Keratinocyte (primary cell): ENCODE results near the gene NUSAP1. TPM values are rescaled to one million over a fixed set of nuclear protein-coding genes. Genes with fewer than 3 reads are reported as not detected.

Source experiments
- DNase-seq: peaks from one replicate; pipeline ENCODE4 v3.0.0-alpha.2; 2011; ENCODE audit warnings: low read depth, missing footprints, low spot score
- FAIRE-seq: peaks from 2 replicates; lab custom pipeline; 2011; peaks lifted over from hg19 to GRCh38; lab: Jason Lieb, UNC
- H2AFZ ChIP-seq: 2 replicates; pipeline ENCODE4 v1.6.0; 2012; ENCODE audit warnings: low read length, control low read depth, inconsistent platforms; ENCODE audit not compliant: control insufficient read depth
- H3K27ac ChIP-seq: 2 replicates; pipeline ENCODE4 v1.5.1; 2011; ENCODE audit warnings: low read length; ENCODE audit not compliant: control insufficient read depth, insufficient read depth
- H3K27me3 ChIP-seq: 3 replicates; pipeline ENCODE4 v1.6.0; 2011; ENCODE audit warnings: low read length; ENCODE audit not compliant: control insufficient read depth, insufficient read depth; ENCODE audit errors: extremely low read depth
- H3K36me3 ChIP-seq, 2 experiments: 2 replicates in 1 of 2; 3 replicates in 1 of 2; pipeline ENCODE4 v1.5.1; 2011; ENCODE audit warnings: low read length in 2 of 2, mild to moderate bottlenecking in 1 of 2; ENCODE audit not compliant: control insufficient read depth in 2 of 2, insufficient read depth in 2 of 2; ENCODE audit errors: extremely low read depth in 1 of 2
- H3K4me1 ChIP-seq: 3 replicates; pipeline ENCODE4 v1.5.1; 2011; ENCODE audit warnings: low read length; ENCODE audit not compliant: control insufficient read depth, insufficient read depth; ENCODE audit errors: extremely low read depth
- H3K4me2 ChIP-seq: 3 replicates; pipeline ENCODE4 v1.6.0; 2011; ENCODE audit warnings: low read depth, low read length; ENCODE audit not compliant: control insufficient read depth, insufficient read depth; ENCODE audit errors: extremely low read depth
- H3K4me3 ChIP-seq, 3 experiments: fragments of 200-600 bp in 1 of 3; sonication (generic) in 1 of 3; 2 replicates in 2 of 3; 3 replicates in 1 of 3; pipeline ENCODE4 v1.5.1; 2011 to 2016; ENCODE audit warnings: low read length in 3 of 3, mild to moderate bottlenecking in 3 of 3, control low read depth in 2 of 3, inconsistent platforms in 1 of 3, low read depth in 1 of 3, mixed read lengths in 1 of 3, mixed run types in 1 of 3, moderate library complexity in 1 of 3; ENCODE audit not compliant: control insufficient read depth in 2 of 3, insufficient read depth in 2 of 3; ENCODE audit errors: extremely low read depth in 1 of 3
- H3K79me2 ChIP-seq: 2 replicates; pipeline ENCODE4 v1.6.0; 2012; ENCODE audit warnings: low read length; ENCODE audit not compliant: control insufficient read depth, insufficient read depth
- H3K9ac ChIP-seq: 3 replicates; pipeline ENCODE4 v1.6.0; 2011; ENCODE audit warnings: low read length; ENCODE audit not compliant: control insufficient read depth, insufficient read depth; ENCODE audit errors: extremely low read depth
- H3K9me1 ChIP-seq: 3 replicates; pipeline ENCODE4 v1.6.0; 2011; ENCODE audit warnings: low read length; ENCODE audit not compliant: control insufficient read depth, insufficient read depth; ENCODE audit errors: extremely low read depth
- H3K9me3 ChIP-seq: 2 replicates; pipeline ENCODE4 v1.5.1; 2012; ENCODE audit warnings: low read depth, low read length; ENCODE audit not compliant: control insufficient read depth
- H4K20me1 ChIP-seq: 3 replicates; pipeline ENCODE4 v1.6.0; 2011; ENCODE audit warnings: low read length; ENCODE audit not compliant: control insufficient read depth, insufficient read depth; ENCODE audit errors: extremely low read depth
- CTCF ChIP-seq, 3 experiments: IDR thresholded peaks in 1 of 3; conservative IDR thresholded peaks in 1 of 3; optimal IDR thresholded peaks in 1 of 3; 2 replicates in 2 of 3; 3 replicates in 1 of 3; pipeline versions ENCODE3 to v1.5.1; 2011; ENCODE audit warnings: low read length in 3 of 3, mild to moderate bottlenecking in 3 of 3, moderate library complexity in 2 of 3, control low read depth in 1 of 3, inconsistent platforms in 1 of 3; ENCODE audit not compliant: insufficient read depth in 2 of 3; ENCODE audit errors: extremely low read depth in 1 of 3
- EZH2 ChIP-seq: IDR thresholded peaks from one replicate; pipeline ENCODE4 v1.6.1; 2012; ENCODE audit warnings: inconsistent platforms, mild to moderate bottlenecking, low read length, moderate library complexity
- dilution Hi-C: fragments of 300-500 bp; cut with MboI; formaldehyde crosslinking; loops from one replicate; pipeline ENCODE4 v1.7.0; 2020; ENCODE audit warnings: low sequenced_read_pairs; ENCODE audit not compliant: extremely low pct_ligation_motif_present
- polyA plus RNA-seq, 5 experiments: library from polyadenylated mRNA; depleted of rRNA in 3 of 5; stranded (reverse) in 3 of 5; stranded (forward) in 1 of 5; unstranded in 1 of 5; fragments of >200 nt; gene quantifications; 1 replicate in 1 of 5; 2 replicates in 3 of 5; 3 replicates in 1 of 5; pipeline versions ENCODE4 v1.2.1 to v1.2.3, GENCODE V29; 2011 to 2012; ENCODE audit warnings: missing spikeins in 2 of 5, low read depth in 1 of 5, low replicate concordance in 1 of 5

Gene NUSAP1
- polyA plus RNA-seq, 1 donor (not counting 4 experiments of a cell fraction or from before 2014, with no cell fraction given): 39.5 TPM

DNA sequence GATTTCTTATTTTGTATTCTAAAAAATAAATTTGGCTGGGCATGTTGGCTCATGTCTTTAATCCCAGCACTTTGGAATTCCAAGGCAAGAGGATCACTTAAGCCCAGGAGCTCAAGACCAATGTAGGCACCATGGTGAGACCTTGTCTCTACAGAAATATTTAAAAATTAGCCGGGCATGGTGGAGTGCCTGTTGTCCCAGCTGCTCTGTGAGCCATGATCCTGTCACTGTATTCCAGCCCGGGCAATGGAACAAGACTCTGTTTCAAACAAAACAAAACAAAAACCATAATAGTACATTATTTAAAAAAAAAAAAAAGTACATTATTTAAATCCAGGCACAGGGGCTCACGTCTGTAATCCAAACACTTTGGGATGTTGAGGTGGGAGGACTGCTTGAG lies 78.8 kb downstream of the NUSAP1 start:
- Histone ChIP-seq H3K4me2 (peak overlapping the region; percentile 41), H3K9me1 (no peaks in the 10 kb centered on the region), H4K20me1 (no peaks in the 10 kb centered on the region), H3K4me1 (peaks cover 19% of the 10 kb centered on the region), H2AFZ (peak overlapping the region; percentile 37), H3K36me3 (no peaks in the 10 kb centered on the region), H3K79me2 (peaks cover 12% of the 10 kb centered on the region), H3K27me3 (no peaks in the 10 kb centered on the region), H3K9me3 (no peaks in the 10 kb centered on the region), H3K9ac (no peak overlapping the region), H3K4me3 (no peak overlapping the region), H3K27ac (peak overlapping the region; percentile 43)
- FAIRE-seq (no peak), DNase-seq (no peak)
- TF ChIP-seq EZH2 (no peak), CTCF (optimal IDR thresholded peaks at IDR 0.05 in 1 of 3, IDR thresholded peaks at IDR 0.05 in 1 of 3, conservative IDR thresholded peaks at IDR 0.05 in 1 of 3; ENCODE audit: extremely low read depth in 1 of 3, insufficient read depth in 2 of 3, low read length in 3 of 3) (no peak)
- dilution Hi-C loops: no loop called here

- Histone ChIP-seq H3K9me3 (no peaks in the 10 kb centered on the region), H3K36me3 (no peaks in the 10 kb centered on the region), H3K4me3 (peak overlapping the region; percentile 86 to 100 (median 95)), H2AFZ (peak overlapping the region; percentile 83), H3K4me2 (peak overlapping the region; percentile 57), H4K20me1 (no peaks in the 10 kb centered on the region), H3K27me3 (no peaks in the 10 kb centered on the region), H3K9ac (peak overlapping the region; percentile 95), H3K27ac (peak overlapping the region; percentile 84), H3K79me2 (peaks cover 56% of the 10 kb centered on the region), H3K9me1 (no peaks in the 10 kb centered on the region), H3K4me1 (peaks cover 18% of the 10 kb centered on the region)
- FAIRE-seq (no peak), DNase-seq (no peak)
- no peak for TF ChIP-seq CTCF (optimal IDR thresholded peaks at IDR 0.05 in 1 of 3, IDR thresholded peaks at IDR 0.05 in 1 of 3, conservative IDR thresholded peaks at IDR 0.05 in 1 of 3; ENCODE audit: extremely low read depth in 1 of 3, insufficient read depth in 2 of 3, low read length in 3 of 3)
- dilution Hi-C loops: no loop called here
These were observed 83.6 kb downstream of the NUSAP1 start for GRCh38 chr15:41416128-41416741.
